HL-60 (cell line): ENCODE measurements around the gene FGFR1OP2.

ENCODE experiments used
- DNase-seq, 2 experiments: peaks; one replicate each; pipeline ENCODE4 v3.0.0-alpha.2; 2010 to 2020; ENCODE audit warnings: low read depth in 1 of 2, low spot score in 1 of 2
- H3K27ac ChIP-seq: fragments of 250-450 bp; sonication (Bioruptor Pico); replicated peaks from 2 replicates; pipeline ENCODE4 v1.5.1; 2020; ENCODE audit warnings: mild to moderate bottlenecking, moderate library complexity
- H3K27me3 ChIP-seq: fragments of 250-450 bp; sonication (Bioruptor Pico); 2 replicates; pipeline ENCODE4 v1.5.1; 2021; ENCODE audit warnings: mild to moderate bottlenecking, moderate library complexity; ENCODE audit not compliant: insufficient read depth, poor library complexity, severe bottlenecking
- H3K4me3 ChIP-seq: replicated peaks from 2 replicates; pipeline ENCODE4 v1.5.1; 2011; ENCODE audit warnings: mild to moderate bottlenecking, control low read depth, low read length; ENCODE audit not compliant: insufficient read depth
- CTCF ChIP-seq: IDR thresholded peaks from one replicate; pipeline ENCODE4 v1.5.1; 2011; ENCODE audit warnings: low read length, control low read depth, inconsistent platforms; ENCODE audit not compliant: insufficient read depth
- GABPA ChIP-seq: IDR thresholded peaks from 2 replicates; pipeline ENCODE4 v1.6.1; 2012; ENCODE audit warnings: low read depth
- POLR2AphosphoS5 ChIP-seq: IDR thresholded peaks from 2 replicates; pipeline ENCODE4 v1.6.1; 2012; ENCODE audit warnings: low read depth
- REST ChIP-seq: IDR thresholded peaks from 2 replicates; pipeline ENCODE4 v1.6.1; 2012; ENCODE audit warnings: low read depth; ENCODE audit not compliant: insufficient replicate concordance
- SPI1 ChIP-seq: IDR thresholded peaks from 2 replicates; pipeline ENCODE4 v1.6.1; 2012; ENCODE audit warnings: low read depth, mild to moderate bottlenecking, borderline replicate concordance

The FGFR1OP2 gene

GRCh38 chr12:26935636-26936378, 2.5 kb upstream of the FGFR1OP2 start:
- TF ChIP-seq REST (no peak), POLR2AphosphoS5 (no peak), GABPA (no peak)
- Histone ChIP-seq H3K27me3 (no peaks in the 10 kb centered on the region), H3K4me3 (peak overlapping the region; percentile 82), H3K27ac (no peak overlapping the region)
- peak; percentile 16 to 34 for DNase-seq

- no peaks in the 10 kb centered on the region for H3K27me3 ChIP-seq
- TF ChIP-seq CTCF (no peak), GABPA (no peak), POLR2AphosphoS5 (no peak), SPI1 (peak; percentile 55; the same call in 1 of the 2 replicates)
- H3K27ac ChIP-seq: peak overlapping the region; percentile 93
- DNase-seq: no peak
- peak overlapping the region; percentile 82 for H3K4me3 ChIP-seq
These were observed 1.5 kb upstream of the FGFR1OP2 start for GRCh38 chr12:26936559-26937442.

- Histone ChIP-seq H3K4me3 (peak overlapping the region; percentile 82), H3K27ac (peak overlapping the region; percentile 93), H3K27me3 (no peaks in the 10 kb centered on the region)
- TF ChIP-seq REST: no peak
- TF ChIP-seq POLR2AphosphoS5: no peak
- no peak for TF ChIP-seq SPI1
- no peak for TF ChIP-seq CTCF
- no peak for TF ChIP-seq GABPA
- DNase-seq: no peak
These were observed 817 bp upstream of the FGFR1OP2 start for GRCh38 chr12:26937443-26937862.

- Histone ChIP-seq H3K4me3 (peak overlapping the region; percentile 82), H3K27me3 (no peaks in the 10 kb centered on the region), H3K27ac (peak overlapping the region; percentile 93)
- no peak for DNase-seq
- TF ChIP-seq POLR2AphosphoS5: no peak
- TF ChIP-seq SPI1: peak; percentile 65
- TF ChIP-seq CTCF: no peak
- TF ChIP-seq GABPA: no peak
- TF ChIP-seq REST: no peak
These were observed 412 bp downstream of the FGFR1OP2 start for GRCh38 chr12:26938701-26939062.
